ENCODE results near the gene C3orf22. TPM values are rescaled to one million over a fixed set of nuclear protein-coding genes. Genes with fewer than 3 reads are reported as not detected.

The C3orf22 gene
- total and polyA plus RNA-seq, 7 donors, result 0.12 TPM; not detected in 6

- intact Hi-C loops (cut with DNase I), result no loop called here
- DNase-seq, result peak in 1 of 2 donors; percentile 6
- Histone ChIP-seq H3K9me3 (no peaks in the 10 kb centered on the region), H3K27me3 (ENCODE audit: insufficient read depth in 3 of 3, low read length in 2 of 3) (no peaks in the 10 kb centered on the region), H3K27ac (no peak overlapping the region), H3K4me1 (peaks cover 5% of the 10 kb centered on the region), H3K4me3 (no peak overlapping the region), H3K36me3 (ENCODE audit: insufficient read depth in 1 of 2, low read depth in 1 of 2) (no peaks in the 10 kb centered on the region)
- TF ChIP-seq CTCF (IDR thresholded peaks at IDR 0.05), result no peak
- no peak for ATAC-seq
- 50 to 74% (median 52%) methylated on average over 18 of the region's 18 CpGs for WGBS, 3 donors
These were observed 49.0 kb downstream of the C3orf22 start for GRCh38 chr3:126509597-126510307.

- DNase-seq (no peak), ATAC-seq (no peak)
- no peaks in the 10 kb centered on the region for H3K9me3 ChIP-seq
- H3K36me3 ChIP-seq (ENCODE audit: insufficient read depth in 1 of 2, low read depth in 1 of 2), result no peaks in the 10 kb centered on the region
- H3K27me3 ChIP-seq (ENCODE audit: insufficient read depth in 3 of 3, low read length in 2 of 3), result no peaks in the 10 kb centered on the region
- no peak overlapping the region for H3K4me3 ChIP-seq
- no peak overlapping the region for H3K27ac ChIP-seq
- WGBS, 3 donors, result 88 to 100% (median 89%) methylated on average over 4 of the region's 4 CpGs
- intact Hi-C loops (cut with DNase I), result no loop called here
- peaks cover 5% of the 10 kb centered on the region for H3K4me1 ChIP-seq
- TF ChIP-seq CTCF (IDR thresholded peaks at IDR 0.05), result no peak
These were observed 50.2 kb downstream of the C3orf22 start for GRCh38 chr3:126508564-126508964.

- no peak for ATAC-seq
- intact Hi-C loops (cut with DNase I), result no loop called here
- H3K27ac ChIP-seq, result no peak overlapping the region
- no peak for TF ChIP-seq CTCF (IDR thresholded peaks at IDR 0.05)
- no peaks in the 10 kb centered on the region for H3K9me3 ChIP-seq
- H3K27me3 ChIP-seq (ENCODE audit: insufficient read depth in 3 of 3, low read length in 2 of 3), result no peaks in the 10 kb centered on the region
- DNase-seq, result peak; percentile 7 to 34
- H3K36me3 ChIP-seq (ENCODE audit: insufficient read depth in 1 of 2, low read depth in 1 of 2), result no peaks in the 10 kb centered on the region
- WGBS, 3 donors, result 77 to 90% (median 77%) methylated on average over 6 to 9 of the region's 9 CpGs
- H3K4me3 ChIP-seq, result no peak overlapping the region
- peaks cover 5% of the 10 kb centered on the region for H3K4me1 ChIP-seq
These were observed 50.8 kb downstream of the C3orf22 start for GRCh38 chr3:126507886-126508285.

- 81 to 82% (median 82%) methylated on average over 10 of the region's 10 CpGs for WGBS, 3 donors
- intact Hi-C loops (cut with DNase I), result no loop called here
- H3K4me1 ChIP-seq, result no peaks in the 10 kb centered on the region
These were observed 55.0 kb downstream of the C3orf22 start for GRCh38 chr3:126503701-126504100.

More at GRCh38 chr3:126503701-126504100, 55.0 kb downstream of the C3orf22 start:
- no peaks in the 10 kb centered on the region for H3K27me3 ChIP-seq (ENCODE audit: insufficient read depth in 3 of 3, low read length in 2 of 3)
- peak in 1 of 2 donors; percentile 7 for DNase-seq
- no peak overlapping the region for H3K4me3 ChIP-seq
- no peaks in the 10 kb centered on the region for H3K36me3 ChIP-seq (ENCODE audit: insufficient read depth in 1 of 2, low read depth in 1 of 2)
- ATAC-seq, result no peak
- H3K27ac ChIP-seq, result no peak overlapping the region
- H3K9me3 ChIP-seq, result no peaks in the 10 kb centered on the region
- TF ChIP-seq CTCF (IDR thresholded peaks at IDR 0.05), result no peak

All from psoas muscle (tissue), 8 donors.